SU-DHL-6 (cell line): ENCODE measurements around the gene GORASP1.

Source experiments
- H2AFZ ChIP-seq: fragments of 200-600 bp; sonication (generic); 2 replicates; pipeline ENCODE4 v1.6.1; 2014; ENCODE audit warnings: low read depth, mild to moderate bottlenecking, moderate library complexity, mixed read lengths, antibody characterized with exemption, low read length; ENCODE audit not compliant: severe bottlenecking
- H3F3A ChIP-seq: fragments of 200-600 bp; shearing (Covaris generic); 2 replicates; pipeline ENCODE4 v1.6.0; 2016; ENCODE audit warnings: antibody characterized with exemption, mild to moderate bottlenecking; ENCODE audit not compliant: insufficient read depth
- H3K27ac ChIP-seq: fragments of 200-600 bp; sonication (generic); 2 replicates; pipeline ENCODE4 v1.5.1; 2016; ENCODE audit warnings: low read depth, mild to moderate bottlenecking, low read length, moderate library complexity, mixed read lengths
- H3K27me3 ChIP-seq: fragments of 200-600 bp; sonication (generic), shearing (Covaris generic); 2 replicates; pipeline ENCODE4 v1.6.0; 2014; ENCODE audit warnings: mild to moderate bottlenecking, low read length
- H3K36me3 ChIP-seq: fragments of 200-600 bp; sonication (generic); 2 replicates; pipeline ENCODE4 v1.6.1; 2014; ENCODE audit warnings: mild to moderate bottlenecking, low read length, mixed read lengths
- H3K4me2 ChIP-seq: fragments of 300-600, 200-600 bp; shearing (Covaris generic), sonication (generic); 2 replicates; pipeline ENCODE4 v1.6.0; 2014; ENCODE audit warnings: low read length, low read depth, mild to moderate bottlenecking; ENCODE audit not compliant: poor library complexity, severe bottlenecking
- H3K4me3 ChIP-seq: fragments of 200-600 bp; sonication (generic); 2 replicates; pipeline ENCODE4 v1.5.1; 2014; ENCODE audit warnings: antibody characterized with exemption, low read length, mild to moderate bottlenecking, mixed read lengths; ENCODE audit not compliant: insufficient read depth, poor library complexity, severe bottlenecking
- H3K79me2 ChIP-seq: fragments of 200-600 bp; sonication (generic); 2 replicates; pipeline ENCODE4 v1.6.1; 2014; ENCODE audit warnings: mild to moderate bottlenecking, low read length, moderate library complexity; ENCODE audit not compliant: insufficient read depth
- H3K9ac ChIP-seq: fragments of 200-600 bp; sonication (generic); 2 replicates; pipeline ENCODE4 v1.7.0; 2014; ENCODE audit warnings: mild to moderate bottlenecking, low read length
- H3K9me2 ChIP-seq: fragments of 200-600 bp; sonication (generic); replicated peaks from 2 replicates; pipeline ENCODE4 v1.6.1; 2014; ENCODE audit warnings: low read length; ENCODE audit not compliant: insufficient read depth
- H3K9me3 ChIP-seq: fragments of 200-600 bp; sonication (generic); 2 replicates; pipeline ENCODE4 v1.6.1; 2014; ENCODE audit warnings: low read length, mixed read lengths; ENCODE audit not compliant: insufficient read depth
- H4K20me1 ChIP-seq: fragments of 200-600 bp; sonication (generic); 2 replicates; pipeline ENCODE4 v1.6.1; 2014; ENCODE audit warnings: low read depth, mild to moderate bottlenecking, antibody characterized with exemption, low read length, moderate library complexity, mixed read lengths
- CTCF ChIP-seq: fragments of 200-600 bp; sonication (generic); IDR thresholded peaks from one replicate; pipeline ENCODE4 v1.5.1; 2017; ENCODE audit warnings: antibody characterized with exemption, mild to moderate bottlenecking, low read length, moderate library complexity; ENCODE audit not compliant: insufficient read depth, poor library complexity, severe bottlenecking
- EZH2phosphoT487 ChIP-seq: fragments of 200-600 bp; sonication (generic), shearing (Covaris generic); conservative IDR thresholded peaks from 2 replicates; pipeline ENCODE4 v1.6.1; 2018; ENCODE audit warnings: mild to moderate bottlenecking, antibody characterized with exemption, low read length, moderate library complexity, mixed read lengths

GORASP1 gene

GRCh38 chr3:39153977-39154279 is 46.5 kb upstream of the GORASP1 start:
- TF ChIP-seq EZH2phosphoT487 (no peak), CTCF (no peak)
- peak overlapping the region; percentile 78 for H2AFZ ChIP-seq
- H3K9ac ChIP-seq, result peak overlapping the region; percentile 69
- H3K36me3 ChIP-seq, result no peaks in the 10 kb centered on the region
- no peaks in the 10 kb centered on the region for H3K9me2 ChIP-seq
- H3K4me3 ChIP-seq, result peak overlapping the region; percentile 63
- no peak overlapping the region for H3K27ac ChIP-seq
- no peaks in the 10 kb centered on the region for H3K27me3 ChIP-seq
- no peaks in the 10 kb centered on the region; the same call in 1 of the 2 replicates for H3K79me2 ChIP-seq
- H3K9me3 ChIP-seq, result no peaks in the 10 kb centered on the region
- no peaks in the 10 kb centered on the region for H3F3A ChIP-seq
- H4K20me1 ChIP-seq, result no peaks in the 10 kb centered on the region
- peak overlapping the region; percentile 64 for H3K4me2 ChIP-seq

GRCh38 chr3:39150803-39151631 is 43.6 kb upstream of the GORASP1 start:
- H3K36me3 ChIP-seq, result no peaks in the 10 kb centered on the region
- no peak overlapping the region for H3K27ac ChIP-seq
- no peak overlapping the region for H3K4me3 ChIP-seq
- H4K20me1 ChIP-seq, result no peaks in the 10 kb centered on the region
- H3K9me2 ChIP-seq, result no peaks in the 10 kb centered on the region
- no peak overlapping the region for H3K4me2 ChIP-seq
- no peaks in the 10 kb centered on the region for H3K9me3 ChIP-seq
- no peaks in the 10 kb centered on the region for H3K27me3 ChIP-seq
- H3F3A ChIP-seq, result no peaks in the 10 kb centered on the region
- no peaks in the 10 kb centered on the region; the same call in 1 of the 2 replicates for H3K79me2 ChIP-seq
- no peak overlapping the region for H2AFZ ChIP-seq
- TF ChIP-seq CTCF, result no peak
- no peak for TF ChIP-seq EZH2phosphoT487
- no peak overlapping the region for H3K9ac ChIP-seq

DNA sequence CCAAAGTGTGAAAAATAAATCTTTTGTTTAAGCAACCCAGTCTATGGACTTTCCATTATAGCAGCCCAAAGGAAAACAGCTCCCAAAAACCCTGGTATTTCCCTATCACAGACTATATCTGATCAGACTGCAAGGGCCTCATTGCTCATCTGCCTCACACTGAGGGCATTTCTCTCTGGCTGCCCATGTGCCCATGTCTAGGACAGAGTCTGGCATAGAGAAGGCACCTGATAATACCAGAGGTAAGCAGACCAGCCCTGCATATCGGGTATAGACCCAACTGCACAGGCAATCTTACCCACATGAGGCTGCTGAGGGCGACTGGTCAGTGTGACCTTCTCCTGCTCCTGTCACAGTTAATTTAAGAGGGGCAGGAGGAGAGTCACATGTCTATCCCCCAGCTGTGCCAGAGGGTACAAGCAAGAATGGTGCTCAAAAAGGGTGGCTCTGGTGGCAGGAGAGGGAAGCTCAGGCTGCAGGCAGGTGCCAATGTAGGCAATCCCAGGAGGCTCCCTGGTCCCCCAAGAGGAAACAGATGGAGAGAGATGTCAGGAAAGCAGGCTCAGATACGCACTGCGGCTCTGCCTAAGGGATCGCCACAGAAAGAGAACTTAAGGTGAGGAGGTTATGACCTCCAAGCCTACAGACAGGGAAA is 42.8 kb upstream of the GORASP1 start:
- no peaks in the 10 kb centered on the region for H3F3A ChIP-seq

More for the DNA sequence above, 42.8 kb upstream of the GORASP1 start:
- Histone ChIP-seq H3K9me3 (no peaks in the 10 kb centered on the region), H3K4me2 (no peak overlapping the region), H2AFZ (no peak overlapping the region), H3K36me3 (no peaks in the 10 kb centered on the region), H3K27ac (no peak overlapping the region), H3K9me2 (no peaks in the 10 kb centered on the region), H3K79me2 (no peaks in the 10 kb centered on the region; the same call in 1 of the 2 replicates), H3K4me3 (no peak overlapping the region), H4K20me1 (no peaks in the 10 kb centered on the region), H3K9ac (no peak overlapping the region), H3K27me3 (no peaks in the 10 kb centered on the region)
- TF ChIP-seq CTCF (no peak), EZH2phosphoT487 (no peak)
